C4-2B (cell line): ENCODE measurements around the gene EGLN1.

Experiments
- CTCF ChIP-seq: fragments of 450-650 bp; conservative IDR thresholded peaks from 2 replicates; pipeline ENCODE4 v1.5.1; 2017; ENCODE audit warnings: mild to moderate bottlenecking
- ZFX ChIP-seq: fragments of 450-650 bp; IDR thresholded peaks from 2 replicates; pipeline ENCODE4 v1.6.1; 2017

- TF ChIP-seq CTCF (no peak; the same call in 1 of the 2 replicates), ZFX (no peak)
Measured at GRCh38 chr1:231322880-231323530, 99.1 kb downstream of the EGLN1 start.
